HepG2 (cell line): ENCODE data around the gene KIAA0232. TPM values are rescaled to one million over a fixed set of nuclear protein-coding genes. Genes with fewer than 3 reads are reported as not detected.

Experiments
- ARID2 ChIP-seq: sonication (generic); formaldehyde crosslinking; IDR thresholded peaks from 2 replicates; pipeline ENCODE4 v1.8.1; 2022; ENCODE audit warnings: mild to moderate bottlenecking, missing genetic modification reagents, borderline replicate concordance
- ASH2L ChIP-seq: fragments of 300-600, 200-600 bp; sonication (generic); IDR thresholded peaks from 2 replicates; pipeline ENCODE4 v1.7.0; 2017; ENCODE audit warnings: low read depth, mild to moderate bottlenecking, moderate library complexity, mixed read lengths, low read length; ENCODE audit not compliant: insufficient read length
- HDAC6 ChIP-seq: fragments of 200-600 bp; sonication (generic); IDR thresholded peaks from 2 replicates; pipeline ENCODE4 v1.7.0; 2017; ENCODE audit warnings: mild to moderate bottlenecking, antibody characterized with exemption, low read length, low read depth
- HHEX ChIP-seq: IDR thresholded peaks from 2 replicates; pipeline ENCODE4 v1.6.1; 2016; ENCODE audit warnings: control low read depth
- HMGA1 ChIP-seq: sonication (generic); formaldehyde crosslinking; conservative IDR thresholded peaks from 2 replicates; pipeline ENCODE4 v1.4.0; 2020; ENCODE audit warnings: missing genetic modification reagents
- HNRNPK ChIP-seq: fragments of 200-400 bp; formaldehyde crosslinking; IDR thresholded peaks from 2 replicates; pipeline ENCODE4 v1.6.1; 2018; ENCODE audit warnings: low read length, low read depth, moderate library complexity, mild to moderate bottlenecking; ENCODE audit not compliant: poor library complexity, severe bottlenecking
- MAFG ChIP-seq: sonication (generic); formaldehyde crosslinking; IDR thresholded peaks from 2 replicates; pipeline ENCODE4 v1.5.1; 2020; ENCODE audit warnings: mild to moderate bottlenecking, missing genetic modification reagents
- MYC ChIP-seq: sonication (generic); formaldehyde crosslinking; IDR thresholded peaks from 2 replicates; pipeline ENCODE4 v1.9.0; 2021; ENCODE audit warnings: missing genetic modification reagents, borderline replicate concordance
- PCBP2 ChIP-seq: fragments of 200-400 bp; formaldehyde crosslinking; optimal IDR thresholded peaks from 2 replicates; pipeline ENCODE3; 2018; ENCODE audit warnings: low read length, low read depth; ENCODE audit not compliant: poor library complexity, severe bottlenecking
- PLRG1 ChIP-seq: fragments of 450-650 bp; conservative IDR thresholded peaks from 2 replicates; pipeline ENCODE4 v1.6.1; 2016
- RAD21 ChIP-seq: fragments of 450-650 bp; formaldehyde crosslinking; IDR thresholded peaks from 2 replicates; pipeline ENCODE4 v1.5.0; 2020; ENCODE audit warnings: mild to moderate bottlenecking
- TOPORS ChIP-seq: sonication (generic); formaldehyde crosslinking; IDR thresholded peaks from 2 replicates; pipeline ENCODE4 v1.8.0; 2023; ENCODE audit warnings: mild to moderate bottlenecking, missing genetic modification reagents
- WIZ ChIP-seq: sonication (generic); formaldehyde crosslinking; IDR thresholded peaks from 2 replicates; pipeline ENCODE4 v1.5.1; 2020; ENCODE audit warnings: mild to moderate bottlenecking, missing genetic modification reagents
- ZNF33B ChIP-seq: sonication (generic); formaldehyde crosslinking; IDR thresholded peaks from 2 replicates; pipeline ENCODE4 v1.5.1; 2020; ENCODE audit warnings: mild to moderate bottlenecking, missing genetic modification reagents
- ZNF383 ChIP-seq: sonication (generic); formaldehyde crosslinking; IDR thresholded peaks from 2 replicates; pipeline ENCODE4 v1.4.0; 2020; ENCODE audit warnings: missing genetic modification reagents, mild to moderate bottlenecking, borderline replicate concordance
- ZNF430 ChIP-seq: sonication (generic); formaldehyde crosslinking; IDR thresholded peaks from 2 replicates; pipeline ENCODE4 v1.9.0; 2021; ENCODE audit warnings: mild to moderate bottlenecking, missing genetic modification reagents
- ZNF598 ChIP-seq: sonication (generic); formaldehyde crosslinking; IDR thresholded peaks from 2 replicates; pipeline ENCODE4 v1.5.1; 2020; ENCODE audit warnings: mild to moderate bottlenecking, missing genetic modification reagents, borderline replicate concordance
- ZNF749 ChIP-seq: sonication (generic); formaldehyde crosslinking; IDR thresholded peaks from 2 replicates; pipeline ENCODE4 v1.8.0; 2022; ENCODE audit warnings: mild to moderate bottlenecking, missing genetic modification reagents, moderate library complexity, borderline replicate concordance
- ZNF816 ChIP-seq: sonication (generic); formaldehyde crosslinking; IDR thresholded peaks from 2 replicates; pipeline ENCODE4 v1.8.0; 2022; ENCODE audit warnings: missing genetic modification reagents, mild to moderate bottlenecking, borderline replicate concordance
- ZSCAN9 ChIP-seq: IDR thresholded peaks from 2 replicates; pipeline ENCODE4 v1.6.1; 2016; ENCODE audit warnings: borderline replicate concordance
- polyA plus RNA-seq, 8 experiments: library from polyadenylated mRNA; depleted of rRNA in 3 of 8; stranded (reverse) in 7 of 8; unstranded in 1 of 8; fragments of >200 nt; fragmentation: Illumina TruSeq in 4 of 8; extraction: Trizol in 4 of 8; gene quantifications; 2 replicates each; pipeline versions ENCODE4 v1.2.1 to v1.2.3, GENCODE V29; 2011 to 2016; ENCODE audit warnings: low read depth in 4 of 8, missing spikeins in 1 of 8, mixed read lengths in 1 of 8; ENCODE audit not compliant: insufficient read depth in 1 of 8
- total RNA-seq, 5 experiments: library from RNA; depleted of rRNA; stranded (reverse); fragments of >200 nt; fragmentation: Illumina TruSeq; extraction: Trizol; gene quantifications; 2 replicates each; pipeline ENCODE4 v1.2.3, GENCODE V29; 2016; ENCODE audit warnings: low read depth in 1 of 5
- TF ChIP-seq, protein P1 (sequence below): sonication (generic); formaldehyde crosslinking; IDR thresholded peaks from 2 replicates; pipeline ENCODE4 v1.8.1; 2023; ENCODE audit warnings: mild to moderate bottlenecking, missing genetic modification reagents
- TF ChIP-seq, protein P2 (sequence below): sonication (generic); formaldehyde crosslinking; IDR thresholded peaks from 2 replicates; pipeline ENCODE4 v1.5.1; 2020; ENCODE audit warnings: mild to moderate bottlenecking, missing genetic modification reagents, moderate library complexity
- TF ChIP-seq, protein P3 (sequence below): IDR thresholded peaks from 2 replicates; pipeline ENCODE4 v1.6.1; 2016; ENCODE audit warnings: low read depth, borderline replicate concordance
- TF ChIP-seq, protein P4 (sequence below): sonication (generic); formaldehyde crosslinking; IDR thresholded peaks from 2 replicates; pipeline ENCODE4 v1.4.0; 2020; ENCODE audit warnings: mild to moderate bottlenecking, missing genetic modification reagents, borderline replicate concordance

Gene KIAA0232
- total and polyA plus RNA-seq, 2 of the 13 experiments (the other 11 are each of a cell fraction or from before 2014, with no cell fraction given): 7.8 to 17.1 TPM

DNA sequence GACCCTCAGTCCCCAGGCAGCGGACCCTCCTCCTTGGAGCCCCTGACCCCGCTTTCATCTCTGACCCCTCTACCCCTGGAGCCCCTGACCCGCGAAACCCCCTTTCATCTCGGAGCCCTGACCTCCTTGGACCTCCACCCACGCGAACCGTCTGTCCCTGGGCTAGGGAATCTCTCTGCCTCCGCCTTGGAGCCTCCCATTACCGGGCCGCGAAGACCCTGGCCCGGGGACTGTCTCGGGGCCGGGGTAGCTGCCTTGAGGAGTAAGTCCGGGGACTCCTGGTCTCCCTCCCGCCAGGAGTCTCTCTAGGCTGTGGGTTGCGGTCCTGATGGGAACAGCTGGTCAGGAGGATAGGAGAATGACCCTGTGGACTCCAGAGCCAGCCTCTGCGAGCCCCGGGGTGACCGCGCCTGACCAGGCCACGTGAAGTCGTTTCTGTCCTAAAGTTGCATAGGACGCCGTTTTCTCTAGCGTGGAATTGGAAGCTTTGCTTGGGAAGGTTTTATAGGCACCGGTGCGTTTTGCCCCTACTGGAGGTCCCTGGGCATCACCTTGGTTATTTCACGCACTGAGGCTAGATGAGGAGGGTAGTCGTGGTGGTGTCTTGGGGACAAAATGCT is 127.9 kb downstream of the KIAA0232 start (continued):
- TF ChIP-seq HNRNPK (no peak), RAD21 (no peak), HDAC6 (no peak), ZNF816 (CRISPR knock-in tag) (no peak), PCBP2 (no peak), MAFG (CRISPR knock-in tag) (no peak), ZNF383 (CRISPR knock-in tag) (no peak), HHEX (CRISPR knock-in tag) (no peak), PLRG1 (no peak), ZNF598 (CRISPR knock-in tag) (0 out of 2 replicates have a peak, but pooled peaks have one; percentile 39), ZSCAN9 (CRISPR knock-in tag) (no peak), TOPORS (CRISPR knock-in tag) (no peak), ARID2 (CRISPR knock-in tag) (0 out of 2 replicates have a peak, but pooled peaks have one; percentile 35), WIZ (CRISPR knock-in tag) (no peak), ZNF430 (CRISPR knock-in tag) (0 out of 2 replicates have a peak, but pooled peaks have one; percentile 34), ZNF749 (CRISPR knock-in tag) (no peak), ZNF33B (CRISPR knock-in tag) (peak; percentile 71; the same call in 1 of the 2 replicates), HMGA1 (no peak), ASH2L (peak; percentile 45), MYC (CRISPR knock-in tag) (peak; percentile 55; the same call in 1 of the 2 replicates)
- TF ChIP-seq, protein P1, sequence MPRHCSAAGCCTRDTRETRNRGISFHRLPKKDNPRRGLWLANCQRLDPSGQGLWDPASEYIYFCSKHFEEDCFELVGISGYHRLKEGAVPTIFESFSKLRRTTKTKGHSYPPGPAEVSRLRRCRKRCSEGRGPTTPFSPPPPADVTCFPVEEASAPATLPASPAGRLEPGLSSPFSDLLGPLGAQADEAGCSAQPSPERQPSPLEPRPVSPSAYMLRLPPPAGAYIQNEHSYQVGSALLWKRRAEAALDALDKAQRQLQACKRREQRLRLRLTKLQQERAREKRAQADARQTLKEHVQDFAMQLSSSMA (CRISPR knock-in tag): no peak
- TF ChIP-seq, protein P2, sequence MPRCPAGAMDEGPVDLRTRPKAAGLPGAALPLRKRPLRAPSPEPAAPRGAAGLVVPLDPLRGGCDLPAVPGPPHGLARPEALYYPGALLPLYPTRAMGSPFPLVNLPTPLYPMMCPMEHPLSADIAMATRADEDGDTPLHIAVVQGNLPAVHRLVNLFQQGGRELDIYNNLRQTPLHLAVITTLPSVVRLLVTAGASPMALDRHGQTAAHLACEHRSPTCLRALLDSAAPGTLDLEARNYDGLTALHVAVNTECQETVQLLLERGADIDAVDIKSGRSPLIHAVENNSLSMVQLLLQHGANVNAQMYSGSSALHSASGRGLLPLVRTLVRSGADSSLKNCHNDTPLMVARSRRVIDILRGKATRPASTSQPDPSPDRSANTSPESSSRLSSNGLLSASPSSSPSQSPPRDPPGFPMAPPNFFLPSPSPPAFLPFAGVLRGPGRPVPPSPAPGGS (CRISPR knock-in tag): no peak
- TF ChIP-seq, protein P3, sequence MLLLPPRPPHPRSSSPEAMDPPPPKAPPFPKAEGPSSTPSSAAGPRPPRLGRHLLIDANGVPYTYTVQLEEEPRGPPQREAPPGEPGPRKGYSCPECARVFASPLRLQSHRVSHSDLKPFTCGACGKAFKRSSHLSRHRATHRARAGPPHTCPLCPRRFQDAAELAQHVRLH (CRISPR knock-in tag): no peak
- TF ChIP-seq, protein P4, sequence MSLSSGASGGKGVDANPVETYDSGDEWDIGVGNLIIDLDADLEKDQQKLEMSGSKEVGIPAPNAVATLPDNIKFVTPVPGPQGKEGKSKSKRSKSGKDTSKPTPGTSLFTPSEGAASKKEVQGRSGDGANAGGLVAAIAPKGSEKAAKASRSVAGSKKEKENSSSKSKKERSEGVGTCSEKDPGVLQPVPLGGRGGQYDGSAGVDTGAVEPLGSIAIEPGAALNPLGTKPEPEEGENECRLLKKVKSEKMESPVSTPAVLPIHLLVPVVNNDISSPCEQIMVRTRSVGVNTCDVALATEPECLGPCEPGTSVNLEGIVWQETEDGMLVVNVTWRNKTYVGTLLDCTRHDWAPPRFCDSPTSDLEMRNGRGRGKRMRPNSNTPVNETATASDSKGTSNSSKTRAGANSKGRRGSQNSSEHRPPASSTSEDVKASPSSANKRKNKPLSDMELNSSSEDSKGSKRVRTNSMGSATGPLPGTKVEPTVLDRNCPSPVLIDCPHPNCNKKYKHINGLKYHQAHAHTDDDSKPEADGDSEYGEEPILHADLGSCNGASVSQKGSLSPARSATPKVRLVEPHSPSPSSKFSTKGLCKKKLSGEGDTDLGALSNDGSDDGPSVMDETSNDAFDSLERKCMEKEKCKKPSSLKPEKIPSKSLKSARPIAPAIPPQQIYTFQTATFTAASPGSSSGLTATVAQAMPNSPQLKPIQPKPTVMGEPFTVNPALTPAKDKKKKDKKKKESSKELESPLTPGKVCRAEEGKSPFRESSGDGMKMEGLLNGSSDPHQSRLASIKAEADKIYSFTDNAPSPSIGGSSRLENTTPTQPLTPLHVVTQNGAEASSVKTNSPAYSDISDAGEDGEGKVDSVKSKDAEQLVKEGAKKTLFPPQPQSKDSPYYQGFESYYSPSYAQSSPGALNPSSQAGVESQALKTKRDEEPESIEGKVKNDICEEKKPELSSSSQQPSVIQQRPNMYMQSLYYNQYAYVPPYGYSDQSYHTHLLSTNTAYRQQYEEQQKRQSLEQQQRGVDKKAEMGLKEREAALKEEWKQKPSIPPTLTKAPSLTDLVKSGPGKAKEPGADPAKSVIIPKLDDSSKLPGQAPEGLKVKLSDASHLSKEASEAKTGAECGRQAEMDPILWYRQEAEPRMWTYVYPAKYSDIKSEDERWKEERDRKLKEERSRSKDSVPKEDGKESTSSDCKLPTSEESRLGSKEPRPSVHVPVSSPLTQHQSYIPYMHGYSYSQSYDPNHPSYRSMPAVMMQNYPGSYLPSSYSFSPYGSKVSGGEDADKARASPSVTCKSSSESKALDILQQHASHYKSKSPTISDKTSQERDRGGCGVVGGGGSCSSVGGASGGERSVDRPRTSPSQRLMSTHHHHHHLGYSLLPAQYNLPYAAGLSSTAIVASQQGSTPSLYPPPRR (CRISPR knock-in tag): peak; percentile 35
